ENCODE measurements around the gene TBC1D20.

GRCh38 chr20:436476-436875, 25.9 kb downstream of the TBC1D20 start:
- TF ChIP-seq CTCF (conservative IDR thresholded peaks at IDR 0.05 in 1 of 2, IDR thresholded peaks at IDR 0.05 in 1 of 2; ENCODE audit: extremely low read depth in 1 of 2, insufficient read depth in 1 of 2, low read depth in 1 of 2, low read length in 2 of 2) (no peak), EZH2 (IDR thresholded peaks at IDR 0.05; ENCODE audit: borderline replicate concordance, low read length) (no peak)
